Measurements from ENCODE around the gene LPCAT2. TPM values are rescaled to one million over a fixed set of nuclear protein-coding genes. Genes with fewer than 3 reads are reported as not detected.

Gene LPCAT2
- polyA plus RNA-seq, 1 donor from 2014 or later = 0.59 TPM

- Histone ChIP-seq H3K9me3 (ENCODE audit: low read length) (no peaks in the 10 kb centered on the region), H3K36me3 (ENCODE audit: insufficient read depth, low read length) (no peaks in the 10 kb centered on the region), H3F3A (ENCODE audit: insufficient read depth, low read length, poor library complexity, severe bottlenecking) (no peaks in the 10 kb centered on the region), H2AFZ (ENCODE audit: low read depth, low read length) (no peak overlapping the region), H3K9me2 (ENCODE audit: insufficient read depth, low read length) (no peaks in the 10 kb centered on the region), H3K27ac (ENCODE audit: low read length) (no peak overlapping the region), H3K9ac (ENCODE audit: low read length) (no peak overlapping the region), H4K20me1 (ENCODE audit: insufficient read depth) (no peaks in the 10 kb centered on the region), H3K4me3 (ENCODE audit: low read length) (no peak overlapping the region), H3K4me2 (ENCODE audit: low read length) (no peak overlapping the region), H3K79me2 (replicated peaks; ENCODE audit: insufficient read depth, low read length) (no peaks in the 10 kb centered on the region), H3K27me3 (ENCODE audit: insufficient read depth, low read depth, low read length) (no peaks in the 10 kb centered on the region)
- no peak for TF ChIP-seq RAD21 (conservative IDR thresholded peaks at IDR 0.05)
- no peak for TF ChIP-seq TAF1 (IDR thresholded peaks at IDR 0.05; ENCODE audit: low read depth)
- TF ChIP-seq EZH2 (IDR thresholded peaks at IDR 0.05; ENCODE audit: borderline replicate concordance, insufficient read depth, low read length, poor library complexity, severe bottlenecking) = no peak
- TF ChIP-seq REST (IDR thresholded peaks at IDR 0.05; ENCODE audit: borderline replicate concordance) = no peak
- TF ChIP-seq SMC3 (conservative IDR thresholded peaks at IDR 0.05; ENCODE audit: poor library complexity) = no peak
Observed at GRCh38 chr16:55502801-55503366, 6.0 kb upstream of the LPCAT2 start.

- Histone ChIP-seq H3K4me2 (ENCODE audit: low read length) (no peak overlapping the region), H3K27me3 (ENCODE audit: insufficient read depth, low read depth, low read length) (peaks cover 3% of the 10 kb centered on the region), H3K79me2 (replicated peaks; ENCODE audit: insufficient read depth, low read length) (no peaks in the 10 kb centered on the region), H3K9me3 (ENCODE audit: low read length) (no peaks in the 10 kb centered on the region), H3K9ac (ENCODE audit: low read length) (no peak overlapping the region), H3K27ac (ENCODE audit: low read length) (no peak overlapping the region), H3F3A (ENCODE audit: insufficient read depth, low read length, poor library complexity, severe bottlenecking) (no peaks in the 10 kb centered on the region), H3K4me3 (ENCODE audit: low read length) (no peak overlapping the region), H3K9me2 (ENCODE audit: insufficient read depth, low read length) (no peaks in the 10 kb centered on the region), H3K36me3 (ENCODE audit: insufficient read depth, low read length) (no peaks in the 10 kb centered on the region), H2AFZ (ENCODE audit: low read depth, low read length) (no peak overlapping the region), H4K20me1 (ENCODE audit: insufficient read depth) (no peaks in the 10 kb centered on the region)
- no peak for TF ChIP-seq TAF1 (IDR thresholded peaks at IDR 0.05; ENCODE audit: low read depth)
- TF ChIP-seq CTCF (IDR thresholded peaks at IDR 0.05; ENCODE audit: poor library complexity, severe bottlenecking) = no peak
- TF ChIP-seq EZH2 (IDR thresholded peaks at IDR 0.05; ENCODE audit: borderline replicate concordance, insufficient read depth, low read length, poor library complexity, severe bottlenecking) = no peak
- no peak for TF ChIP-seq EP300 (conservative IDR thresholded peaks at IDR 0.05; ENCODE audit: poor library complexity, severe bottlenecking)
- TF ChIP-seq POLR2AphosphoS5 (IDR thresholded peaks at IDR 0.05) = no peak
Observed at GRCh38 chr16:55503726-55504550, 4.9 kb upstream of the LPCAT2 start.

Measured in neural cell (in vitro differentiated cells).